ENCODE measurements around the gene TERB1. TPM values are rescaled to one million over a fixed set of nuclear protein-coding genes. Genes with fewer than 3 reads are reported as not detected.

TERB1 gene
- total and polyA plus RNA-seq, 2 of the 13 experiments (the other 11 are each of a cell fraction or from before 2014, with no cell fraction given): not detected

GRCh38 chr16:66846831-66847230 lies 45.4 kb upstream of the TERB1 start (continued):
- no peak for TF ChIP-seq NFATC3 (CRISPR knock-in tag; IDR thresholded peaks at IDR 0.05)
- TF ChIP-seq ZBTB20 (CRISPR knock-in tag; IDR thresholded peaks at IDR 0.05; ENCODE audit: borderline replicate concordance, low read depth): no peak

DNA sequence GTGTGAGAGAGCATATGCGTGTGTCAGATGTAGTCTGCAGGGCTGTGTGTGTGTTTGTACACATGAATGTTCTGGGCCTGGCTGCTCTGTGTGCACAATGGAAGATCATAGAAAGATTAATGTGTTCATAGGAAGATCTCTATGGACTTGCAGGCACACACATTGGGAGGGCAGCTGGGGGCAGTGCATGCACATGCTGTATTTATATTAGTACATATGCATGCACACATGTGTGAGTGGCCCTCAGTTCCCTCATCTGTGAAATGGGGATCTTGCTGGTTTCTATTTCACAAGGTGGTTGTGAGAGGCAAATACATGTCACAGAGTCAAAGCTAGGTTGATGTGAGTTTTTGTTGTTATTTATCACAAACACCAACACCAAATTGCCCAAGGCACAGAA lies 44.9 kb upstream of the TERB1 start:
- Histone ChIP-seq H2AFZ (ENCODE audit: low read length) (no peak overlapping the region), H3K4me3 (replicated peaks in 1 of 3; ENCODE audit: insufficient read depth in 1 of 3, low read depth in 2 of 3, low read length in 3 of 3) (no peak overlapping the region), H3K9me3 (ENCODE audit: low read length) (no peaks in the 10 kb centered on the region), H3K27me3 (ENCODE audit: control insufficient read depth in 1 of 2, insufficient read depth in 2 of 2, low read length in 2 of 2) (peaks cover 7 to 81% of the 10 kb centered on the region in 2 experiments; a peak in 4 of 5 replicates), H3K27ac (ENCODE audit: extremely low read length, insufficient read depth, low read length) (no peak overlapping the region), H3K4me2 (ENCODE audit: low read depth, low read length) (no peak overlapping the region), H3K4me1 (ENCODE audit: insufficient read depth, low read length) (peaks cover 15% of the 10 kb centered on the region; the same call in 1 of the 2 replicates), H4K20me1 (ENCODE audit: insufficient read depth, low read length) (no peaks in the 10 kb centered on the region), H3K36me3 (replicated peaks in 1 of 2; ENCODE audit: control insufficient read depth in 1 of 2, insufficient read depth in 2 of 2, low read length in 2 of 2) (no peaks in the 10 kb centered on the region), H3K79me2 (ENCODE audit: insufficient read depth, low read length) (no peaks in the 10 kb centered on the region), H3K9ac (ENCODE audit: insufficient read depth, low read depth, low read length) (no peak overlapping the region)
- CTCF ChIA-PET (ENCODE audit: low intra/inter-chr PET ratio, low total read pairs): no interaction called here
- TF ChIP-seq SNAPC2 (CRISPR knock-in tag; IDR thresholded peaks at IDR 0.05) (no peak), RORA (CRISPR knock-in tag; IDR thresholded peaks at IDR 0.05) (no peak), ZNF382 (CRISPR knock-in tag; IDR thresholded peaks at IDR 0.05; ENCODE audit: borderline replicate concordance) (no peak), SMYD3 (CRISPR knock-in tag; IDR thresholded peaks at IDR 0.05) (no peak), KDM5B (CRISPR knock-in tag; IDR thresholded peaks at IDR 0.05; ENCODE audit: borderline replicate concordance) (no peak), GMEB2 (CRISPR knock-in tag; IDR thresholded peaks at IDR 0.05; ENCODE audit: low read depth) (no peak), ZNF180 (CRISPR knock-in tag; IDR thresholded peaks at IDR 0.05; ENCODE audit: borderline replicate concordance, low read depth) (no peak)
- FAIRE-seq: no peak
- no TSS peak for BruUV-seq (replicated peaks)
- 69% methylated on average over 1 of the region's 1 CpG for WGBS (ENCODE audit: low lambda C conversion rate)
- DNase-seq (ENCODE audit: low spot score): no peak
- in situ Hi-C loops (cut with HindIII; ENCODE audit: extremely low pct_ligation_motif_present, low pct_unique_long_range_greater_than_20kb) (no loop called here), intact Hi-C loops (cut with micrococcal nuclease; ENCODE audit: unreplicated experiment) (loop anchor here (10.0 kb wide), 1 partner anchor 91 kb away; the partner anchor contains the start of gene DYNC1LI2)
- POLR2A ChIA-PET: interaction anchor here (1.7 kb wide), 1 partner anchor 16 kb away, joined by 7 read pairs; the partner anchor contains the start of gene NAE1
- no peak for ATAC-seq
